T47D (cell line): ENCODE data around the gene MCC.

Experiments used
- DNase-seq, 2 experiments: peaks; one replicate each; pipeline versions ENCODE4 v3.0.0 to v3.0.0-alpha.2; 2011 to 2012; ENCODE audit warnings: low read depth in 1 of 2, low spot score in 1 of 2
- JUND ChIP-seq: IDR thresholded peaks from 2 replicates; pipeline ENCODE4 v1.6.1; 2012; ENCODE audit warnings: low read depth
- in situ Hi-C: cut with HindIII; loops from 2 replicates; pipeline ENCODE4 v1.10.0; 2016; ENCODE audit warnings: low sequenced_read_pairs, low pct_unique_long_range_greater_than_20kb

Gene MCC

GRCh38 chr5:113098378-113098777 is 389.9 kb downstream of the MCC start:
- TF ChIP-seq JUND = no peak
- in situ Hi-C loops = no loop called here
- no peak for DNase-seq

- in situ Hi-C loops = no loop called here
- no peak for TF ChIP-seq JUND
- DNase-seq = no peak
These were observed 392.4 kb downstream of the MCC start for GRCh38 chr5:113095831-113096230.

GRCh38 chr5:113093558-113093957 is 394.7 kb downstream of the MCC start:
- no peak for DNase-seq
- in situ Hi-C loops = no loop called here
- no peak for TF ChIP-seq JUND

- in situ Hi-C loops = no loop called here
- DNase-seq = no peak
- no peak for TF ChIP-seq JUND
These were observed 395.6 kb downstream of the MCC start for GRCh38 chr5:113092683-113093082.

GRCh38 chr5:113091622-113092021 is 396.6 kb downstream of the MCC start:
- TF ChIP-seq JUND = no peak
- DNase-seq = no peak
- in situ Hi-C loops = no loop called here

- TF ChIP-seq JUND = no peak
- in situ Hi-C loops = no loop called here
- DNase-seq = peak in 1 of 2 experiments; percentile 16
These were observed 397.7 kb downstream of the MCC start for GRCh38 chr5:113090336-113091106.

GRCh38 chr5:113089653-113090335 is 398.5 kb downstream of the MCC start:
- no peak for TF ChIP-seq JUND
- DNase-seq = no peak
- in situ Hi-C loops = no loop called here

- in situ Hi-C loops = no loop called here
These were observed 400.2 kb downstream of the MCC start for GRCh38 chr5:113087976-113088514.

GRCh38 chr5:113085880-113086409 is 402.3 kb downstream of the MCC start:
- in situ Hi-C loops = no loop called here
- no peak for DNase-seq
- no peak for TF ChIP-seq JUND

More at GRCh38 chr5:113087976-113088514, 400.2 kb downstream of the MCC start:
- DNase-seq = no peak
- no peak for TF ChIP-seq JUND

- in situ Hi-C loops = no loop called here
- TF ChIP-seq JUND = no peak
- no peak for DNase-seq
These were observed 403.2 kb downstream of the MCC start for GRCh38 chr5:113085084-113085414.

GRCh38 chr5:113084402-113085083 is 403.7 kb downstream of the MCC start:
- DNase-seq = no peak
- in situ Hi-C loops = no loop called here
- TF ChIP-seq JUND = no peak

- in situ Hi-C loops = no loop called here
- no peak for TF ChIP-seq JUND
These were observed 404.8 kb downstream of the MCC start for GRCh38 chr5:113083481-113083880.

GRCh38 chr5:113082547-113082905 is 405.7 kb downstream of the MCC start:
- in situ Hi-C loops = no loop called here
- no peak for TF ChIP-seq JUND
- DNase-seq = no peak

More at GRCh38 chr5:113083481-113083880, 404.8 kb downstream of the MCC start:
- no peak for DNase-seq
